ENCODE data around the gene SMAD1. TPM values are rescaled to one million over a fixed set of nuclear protein-coding genes. Genes with fewer than 3 reads are reported as not detected.

Gene SMAD1
- total RNA-seq: 15.3 TPM

DNA sequence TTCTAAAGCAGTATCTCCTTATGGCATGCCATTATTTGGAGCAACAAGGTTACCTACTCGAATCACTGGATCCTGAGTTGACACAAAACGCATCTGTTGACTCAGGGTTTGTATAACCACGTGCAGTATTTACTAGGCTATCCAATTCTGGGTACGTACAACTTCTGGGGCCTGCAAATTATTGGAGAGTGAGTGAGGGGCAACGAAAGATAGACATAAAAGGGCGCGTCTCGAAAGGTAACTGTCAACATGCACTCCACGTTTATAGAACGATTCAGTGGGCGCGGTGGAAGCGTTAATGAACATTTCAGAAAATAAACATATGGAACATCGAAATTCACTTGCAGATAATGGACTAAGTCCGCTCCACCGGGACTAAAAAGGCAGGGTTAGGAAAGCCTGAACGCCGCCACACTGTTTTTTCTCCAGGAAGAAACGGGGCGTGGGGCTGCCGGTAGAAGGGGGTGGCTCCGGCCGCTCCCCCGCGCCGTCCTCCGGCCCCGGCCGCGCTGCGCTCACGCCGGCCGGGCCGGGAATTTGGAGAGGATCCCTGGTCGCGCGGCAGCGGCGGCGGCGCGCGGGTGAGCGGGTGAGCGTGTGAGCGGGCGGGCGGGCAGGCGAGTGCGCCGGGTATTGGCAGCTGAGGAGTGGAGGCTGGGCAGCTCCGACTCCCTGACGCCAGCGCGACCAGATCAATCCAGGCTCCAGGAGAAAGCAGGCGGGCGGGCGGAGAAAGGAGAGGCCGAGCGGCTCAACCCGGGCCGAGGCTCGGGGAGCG is at the start of gene SMAD1:
Gene SMAD1 (plus strand): TSS at position 690 of the 778 bp plus-strand sequence. CDS start 32,761 bp downstream, outside the sequence.
- DNase-seq (ENCODE audit: low spot score) (peak; percentile 93), ATAC-seq (peak; percentile 93)

DNA sequence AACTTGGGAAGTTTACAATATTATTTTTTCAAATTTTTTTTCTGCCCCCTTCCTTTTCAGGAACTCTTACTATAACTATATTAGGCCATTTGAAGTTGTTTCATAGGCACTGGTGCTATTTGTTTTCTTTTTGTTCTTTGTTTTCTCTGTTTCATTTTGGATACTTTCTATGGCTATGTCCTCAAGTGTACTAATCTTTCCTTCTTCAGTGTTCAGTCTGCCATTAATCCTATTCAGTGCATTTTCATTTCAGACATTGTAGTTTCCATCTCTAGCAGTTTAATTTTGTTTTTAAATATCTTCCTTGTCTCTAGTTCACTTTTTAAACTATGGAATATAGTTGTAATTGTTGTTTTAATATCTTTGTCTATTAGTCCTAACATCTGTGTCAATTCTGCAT is 48.0 kb upstream of the SMAD1 start:
- DNase-seq (ENCODE audit: low spot score): no peak
- no peak for ATAC-seq

- DNase-seq (ENCODE audit: low spot score) (no peak), ATAC-seq (no peak)
Measured at GRCh38 chr4:145435646-145436045, 46.0 kb upstream of the SMAD1 start.

DNA sequence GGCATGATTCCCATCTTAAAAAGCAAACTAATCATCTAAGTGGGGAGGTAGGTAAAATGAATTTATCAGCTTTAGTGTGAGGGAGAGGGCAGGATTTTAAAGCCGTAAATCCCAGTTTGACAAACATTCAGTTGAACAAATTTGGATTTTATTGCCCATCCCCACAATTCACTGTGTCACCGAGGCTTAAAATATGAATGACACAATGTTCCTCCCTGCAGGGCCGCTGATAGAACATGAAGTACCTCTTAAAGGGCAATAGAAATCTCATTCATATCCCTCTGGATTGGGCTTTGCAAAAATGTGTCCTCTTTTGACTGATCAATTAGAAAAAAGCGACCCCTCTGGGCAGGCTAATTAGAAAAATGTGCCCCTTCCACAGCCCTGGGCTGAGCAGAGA is 45.5 kb upstream of the SMAD1 start:
- no peak for DNase-seq (ENCODE audit: low spot score)
- no peak for ATAC-seq

DNA sequence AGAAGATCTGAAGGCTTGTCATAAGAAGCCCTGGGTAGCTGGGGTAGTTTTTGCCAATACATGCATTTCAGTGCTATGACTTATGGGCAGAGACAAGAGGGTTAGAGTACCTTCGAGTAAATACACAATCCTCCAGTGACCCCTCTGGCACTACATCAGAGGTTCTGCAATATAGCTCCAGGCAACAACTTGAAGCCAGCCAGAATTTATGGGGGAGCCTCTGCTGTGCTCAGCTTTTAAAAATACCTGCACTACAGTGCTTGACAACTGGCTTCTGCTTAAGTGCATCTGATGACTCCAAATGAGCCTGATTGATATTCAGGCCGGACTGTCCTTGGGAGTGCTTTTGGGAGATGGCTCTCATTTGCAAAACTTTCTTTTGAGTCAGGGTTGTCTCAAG is 44.9 kb upstream of the SMAD1 start:
- ATAC-seq (no peak), DNase-seq (ENCODE audit: low spot score) (no peak)

DNA sequence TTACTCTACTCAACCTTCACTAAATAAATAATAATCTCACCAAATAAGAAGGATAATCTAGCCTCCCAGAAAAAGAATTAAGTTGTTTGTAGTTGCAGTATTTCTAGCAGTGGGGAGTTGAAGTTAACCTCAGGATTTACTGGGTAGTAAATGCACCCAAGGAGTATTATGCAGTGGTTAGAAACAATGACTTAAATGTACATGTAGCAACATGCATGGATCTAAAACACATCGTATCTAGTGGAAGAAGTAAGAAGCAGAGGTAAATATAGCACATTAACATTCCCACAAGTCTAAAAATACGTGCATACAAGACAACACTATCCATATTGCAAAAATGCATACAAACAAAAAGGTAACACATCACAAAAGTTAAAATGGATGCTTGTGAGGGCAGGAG is 44.2 kb upstream of the SMAD1 start:
- no peak for ATAC-seq
- DNase-seq (ENCODE audit: low spot score): no peak

GRCh38 chr4:145438298-145438697 is 43.4 kb upstream of the SMAD1 start:
- DNase-seq (ENCODE audit: low spot score) (no peak), ATAC-seq (peak; percentile 81)

DNA sequence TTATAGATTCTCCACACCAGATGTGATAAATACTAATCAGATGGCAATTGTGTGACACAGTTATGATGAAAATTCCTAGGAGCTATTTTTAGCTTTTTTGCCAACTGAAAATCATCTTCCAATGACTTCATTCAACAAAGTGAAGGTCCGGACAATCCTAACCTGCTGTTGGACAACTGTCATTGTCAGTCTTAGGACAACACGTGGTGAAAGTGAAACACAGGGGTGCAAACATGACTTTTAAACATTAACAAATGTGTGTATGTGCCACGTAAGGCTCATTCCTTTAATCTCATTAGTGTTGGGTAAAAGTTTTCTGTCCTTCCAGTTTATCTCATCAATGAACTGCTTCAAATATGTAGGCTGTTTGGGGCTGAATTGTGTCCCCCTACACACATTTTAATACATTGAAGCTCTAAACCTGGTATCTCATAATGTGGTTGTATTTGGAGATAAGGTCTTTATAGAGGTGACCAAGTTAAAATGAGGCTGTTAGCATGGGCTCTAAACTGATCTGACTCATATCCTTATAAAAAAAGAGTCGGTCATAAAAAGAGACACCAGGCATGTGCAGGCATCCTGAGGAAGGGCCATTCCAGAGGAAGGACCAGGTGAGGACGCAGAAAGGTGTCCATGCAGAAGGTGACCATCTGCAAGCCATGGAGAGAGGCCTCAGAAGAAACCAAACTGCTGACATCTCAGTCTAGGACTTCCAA is 41.2 kb upstream of the SMAD1 start:
- DNase-seq (ENCODE audit: low spot score) (peak; percentile 48), ATAC-seq (peak; percentile 83)

DNA sequence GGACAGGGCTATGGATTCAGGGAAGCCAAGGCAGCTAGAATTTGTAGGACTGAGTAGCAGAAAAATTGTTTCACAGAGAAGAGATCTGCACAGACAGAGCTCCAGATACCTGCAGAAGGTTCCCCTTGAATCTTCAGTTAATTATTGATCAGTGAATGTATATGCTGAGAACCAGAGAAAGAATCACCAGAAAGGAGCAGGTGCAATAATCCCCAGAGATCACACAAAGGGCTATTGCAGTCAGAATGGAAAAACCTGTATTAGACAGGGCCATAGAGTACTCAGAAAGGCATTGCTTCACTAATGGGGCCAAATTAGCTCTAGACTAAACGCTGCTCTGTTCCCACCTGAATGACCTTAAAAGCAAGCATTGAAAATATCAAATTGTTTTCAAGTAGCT is 35.5 kb upstream of the SMAD1 start:
- ATAC-seq: no peak
- DNase-seq (ENCODE audit: low spot score): no peak

- no peak for DNase-seq (ENCODE audit: low spot score)
- no peak for ATAC-seq
Measured at GRCh38 chr4:145451895-145452294, 29.8 kb upstream of the SMAD1 start.

GRCh38 chr4:145452447-145453162 is 29.0 kb upstream of the SMAD1 start:
- DNase-seq (ENCODE audit: low spot score) (no peak), ATAC-seq (peak; percentile 65)

- DNase-seq (ENCODE audit: low spot score) (no peak), ATAC-seq (no peak)
Measured at GRCh38 chr4:145453163-145453520, 28.5 kb upstream of the SMAD1 start.

DNA sequence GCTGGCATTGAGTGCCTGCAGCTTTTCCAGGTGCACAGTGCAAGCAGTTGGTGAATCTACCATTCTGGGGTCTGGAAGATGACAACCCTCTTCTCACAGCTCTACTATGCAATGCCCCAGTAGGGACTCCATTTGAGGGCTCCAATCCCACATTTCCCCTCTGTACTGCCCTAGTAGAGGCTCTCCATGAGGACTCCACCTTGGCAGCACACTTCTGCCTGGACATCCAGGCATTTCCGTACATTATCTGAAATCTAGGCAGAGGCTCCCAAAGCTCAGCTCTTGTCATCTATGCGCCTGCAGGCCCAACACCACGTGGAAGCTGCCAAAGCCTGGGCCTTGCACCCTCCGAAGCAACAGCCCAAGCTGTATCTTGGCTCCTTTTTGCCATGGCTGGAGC is 8.4 kb upstream of the SMAD1 start:
- DNase-seq (ENCODE audit: low spot score) (no peak), ATAC-seq (no peak)

GRCh38 chr4:145480257-145480656 is 1.4 kb upstream of the SMAD1 start:
- DNase-seq (ENCODE audit: low spot score) (no peak), ATAC-seq (no peak)

DNA sequence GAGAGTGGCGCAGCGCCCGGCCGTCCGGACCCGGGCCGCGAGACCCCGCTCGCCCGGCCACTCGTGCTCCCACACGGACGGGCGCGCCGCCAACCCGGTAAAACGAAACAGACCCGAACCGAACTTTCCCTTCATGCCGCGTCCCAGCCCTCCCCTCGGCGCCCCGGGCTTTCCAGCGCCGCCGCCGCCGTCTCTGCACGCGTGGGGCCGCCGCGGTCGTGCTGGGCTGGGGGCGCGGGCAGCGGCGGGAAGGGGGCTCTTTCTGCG is 222 bp downstream of the SMAD1 start:
- ATAC-seq: no peak
- DNase-seq (ENCODE audit: low spot score): no peak

- peak; percentile 57 for DNase-seq (ENCODE audit: low spot score)
- peak; percentile 54 for ATAC-seq
Measured at GRCh38 chr4:145482209-145483037, 770 bp downstream of the SMAD1 start.

DNA sequence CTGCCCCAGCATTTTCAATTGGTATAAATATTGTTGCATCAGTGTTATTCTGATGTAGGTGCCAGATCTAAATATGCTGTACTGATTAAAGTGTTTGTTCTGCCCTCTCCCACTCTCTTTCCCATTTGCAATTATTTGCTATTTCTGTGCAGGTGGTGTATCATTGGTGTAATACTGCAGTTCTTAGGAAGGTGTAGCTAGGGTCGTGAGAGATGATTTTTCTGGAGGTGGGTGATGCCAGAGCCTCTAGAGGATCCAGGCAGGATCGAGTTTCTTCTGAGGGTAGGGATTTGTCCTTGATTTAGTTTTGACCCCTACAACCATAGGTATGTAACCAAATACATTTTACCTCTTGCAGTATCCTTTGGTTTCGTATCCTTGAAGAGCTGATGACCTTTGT is 1.9 kb downstream of the SMAD1 start:
- no peak for DNase-seq (ENCODE audit: low spot score)
- no peak for ATAC-seq

DNA sequence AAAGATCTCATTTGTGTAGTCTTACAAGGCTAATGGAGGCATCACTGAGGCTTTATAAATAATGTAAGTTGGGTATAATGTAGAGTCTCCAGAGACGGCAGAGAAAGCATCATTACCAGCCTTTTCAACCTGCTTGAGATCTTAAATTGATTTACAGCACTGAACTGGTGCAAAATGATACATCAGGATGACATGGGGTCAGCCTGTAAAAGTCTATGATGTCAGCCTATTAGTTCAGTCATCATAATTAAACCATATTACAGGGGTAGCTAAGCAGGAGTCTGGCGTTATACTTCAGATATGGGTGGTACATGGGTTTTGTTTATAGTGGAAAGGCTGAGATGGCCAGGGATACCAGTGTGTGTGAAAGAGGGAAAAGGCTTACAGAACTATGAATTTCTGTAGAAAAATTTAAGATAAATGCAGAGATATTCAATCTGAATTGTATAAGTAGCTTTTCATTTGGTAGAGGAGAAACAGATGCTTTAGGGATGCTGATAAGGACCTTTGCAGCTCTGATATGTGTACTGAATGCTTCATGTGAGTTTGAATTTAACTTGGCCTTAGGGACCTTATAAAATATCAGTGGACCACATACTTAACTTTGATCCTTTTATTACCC is 2.7 kb downstream of the SMAD1 start:
- DNase-seq (ENCODE audit: low spot score) (no peak), ATAC-seq (no peak)

DNA sequence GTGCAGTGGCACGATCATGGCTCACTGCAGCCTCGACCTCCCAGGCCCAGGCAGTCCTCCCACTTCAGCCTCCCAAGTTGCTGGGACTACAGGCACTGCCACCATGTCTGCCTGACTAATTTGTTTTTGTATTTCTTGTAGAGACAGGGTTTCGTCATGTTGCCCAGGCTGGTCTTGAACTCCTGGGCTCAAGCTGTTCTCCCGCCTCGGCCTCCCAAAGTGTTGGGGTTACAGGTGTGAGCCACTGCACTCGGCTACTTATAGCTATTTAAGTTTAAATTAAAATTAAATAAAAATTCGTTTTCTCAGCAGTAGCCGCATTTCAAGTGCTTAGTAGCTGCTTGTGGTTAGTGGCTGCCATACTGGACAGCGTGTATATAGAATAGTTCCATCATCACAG is 3.5 kb downstream of the SMAD1 start:
- DNase-seq (ENCODE audit: low spot score) (no peak), ATAC-seq (no peak)

GRCh38 chr4:145486603-145487002 is 5.0 kb downstream of the SMAD1 start:
- DNase-seq (ENCODE audit: low spot score): no peak
- peak; percentile 22 for ATAC-seq

GRCh38 chr4:145487631-145488030 is 6.0 kb downstream of the SMAD1 start:
- DNase-seq (ENCODE audit: low spot score) (no peak), ATAC-seq (no peak)

Measured in left lobe of liver (tissue), 2 donors.